HCT116 (cell line): ENCODE data around the gene AP3D1. TPM values are rescaled to one million over a fixed set of nuclear protein-coding genes. Genes with fewer than 3 reads are reported as not detected.

Experiments
- ATAC-seq: fragments of 200-7000 bp; cut with Tn5 transposase; 2 replicates; pipeline ENCODE4 v1.9.1; 2020; ENCODE audit warnings: mild to moderate bottlenecking, moderate library complexity
- BruUV-seq: library from RNA; stranded (reverse); fragments of 400-500 nt; replicated peaks from 2 replicates; lab custom pipeline; 2021; lab: Mats Ljungman, UMichigan
- CTCF ChIA-PET: fragments of 300-600 bp; sonication (Branson Sonifier 250); formaldehyde crosslinking; loops from one replicate; lab custom pipeline; 2021; ENCODE audit warnings: antibody characterized with exemption; lab: Charles Lee
- POLR2A ChIA-PET: fragments of 300-600, 350-600 bp; sonication (Branson Sonifier 250); formaldehyde crosslinking; loops from one replicate; lab custom pipeline; 2021; ENCODE audit warnings: antibody characterized with exemption; lab: Charles Lee
- RAD21 ChIA-PET, 2 experiments: fragments of 300-600 bp; sonication (Branson Sonifier 250); formaldehyde crosslinking; loops; one replicate each; lab custom pipeline; 2023; ENCODE audit warnings: low total read pairs in 2 of 2; ENCODE audit not compliant: uncharacterized antibody in 2 of 2, unreplicated experiment in 2 of 2, low non-redundant PET in 1 of 2; lab: Charles Lee
- DNase-seq: peaks from one replicate; pipeline ENCODE4 v3.0.0-alpha.2; 2010; ENCODE audit warnings: low read depth, low spot score
- H2AFZ ChIP-seq: fragments of 200-600 bp; shearing (Covaris generic), sonication (generic); 2 replicates; pipeline ENCODE4 v1.6.1; 2017; ENCODE audit warnings: low read depth, mixed run types, mixed read lengths, antibody characterized with exemption, low read length; ENCODE audit not compliant: poor library complexity, severe bottlenecking
- H3K27ac ChIP-seq: 2 replicates; pipeline ENCODE4 v1.5.1; 2012; ENCODE audit warnings: low read depth, low read length
- H3K27me3 ChIP-seq: fragments of 200-600 bp; sonication (generic); 2 replicates; pipeline ENCODE4 v1.6.1; 2016; ENCODE audit warnings: mixed run types, low read length, mixed read lengths; ENCODE audit not compliant: insufficient read depth
- H3K36me3 ChIP-seq, 2 experiments: fragments of 200-500 bp in 1 of 2; fragments of 200-600 bp in 1 of 2; sonication (Bioruptor generic) in 1 of 2; sonication (generic) in 1 of 2; 2 replicates each; pipeline versions ENCODE4 v1.5.1 to v1.6.1; 2014 to 2016; ENCODE audit warnings: low read length in 2 of 2, inconsistent platforms in 1 of 2, mixed read lengths in 1 of 2, mixed run types in 1 of 2; ENCODE audit not compliant: insufficient read depth in 2 of 2, control insufficient read depth in 1 of 2
- H3K4me1 ChIP-seq, 2 experiments: fragments of 200-600 bp in 1 of 2; sonication (generic) in 1 of 2; 2 replicates each; pipeline versions ENCODE4 v1.5.1 to v1.6.1; 2012 to 2017; ENCODE audit warnings: low read length in 2 of 2, inconsistent platforms in 1 of 2, mild to moderate bottlenecking in 1 of 2, mixed read lengths in 1 of 2, mixed run types in 1 of 2, moderate library complexity in 1 of 2; ENCODE audit not compliant: insufficient read depth in 2 of 2, control insufficient read depth in 1 of 2
- H3K4me2 ChIP-seq: fragments of 200-600 bp; sonication (generic); 2 replicates; pipeline ENCODE4 v1.6.1; 2017; ENCODE audit warnings: mixed run types, low read length, mixed read lengths
- H3K4me3 ChIP-seq, 2 experiments: fragments of 200-600 bp in 1 of 2; sonication (generic) in 1 of 2; replicated peaks in 1 of 2; 2 replicates each; pipeline ENCODE4 v1.5.1; 2011 to 2016; ENCODE audit warnings: low read length in 2 of 2, control low read depth in 1 of 2, low read depth in 1 of 2, mild to moderate bottlenecking in 1 of 2, mixed read lengths in 1 of 2, mixed run types in 1 of 2
- H3K79me2 ChIP-seq: fragments of 200-600 bp; sonication (generic); 2 replicates; pipeline ENCODE4 v1.6.1; 2017; ENCODE audit warnings: mild to moderate bottlenecking, mixed run types, low read length, moderate library complexity, mixed read lengths; ENCODE audit not compliant: insufficient read depth
- H3K9ac ChIP-seq: fragments of 200-600 bp; sonication (generic); 2 replicates; pipeline ENCODE4 v1.6.1; 2016; ENCODE audit warnings: low read length, mixed read lengths
- H3K9me2 ChIP-seq: fragments of 200-600 bp; sonication (generic), shearing (Covaris generic); 2 replicates; pipeline ENCODE4 v1.6.1; 2017; ENCODE audit warnings: mixed run types, mild to moderate bottlenecking, moderate library complexity; ENCODE audit not compliant: insufficient read depth
- H3K9me3 ChIP-seq, 2 experiments: fragments of 200-500 bp in 1 of 2; fragments of 200-600 bp in 1 of 2; sonication (Bioruptor generic) in 1 of 2; sonication (generic) in 1 of 2; 2 replicates each; pipeline ENCODE4 v1.6.1; 2014 to 2017; ENCODE audit warnings: low read length in 2 of 2, mixed read lengths in 2 of 2, inconsistent platforms in 1 of 2, low read depth in 1 of 2, mild to moderate bottlenecking in 1 of 2, mixed run types in 1 of 2, moderate library complexity in 1 of 2; ENCODE audit not compliant: control insufficient read depth in 1 of 2, insufficient read depth in 1 of 2
- H4K20me1 ChIP-seq: fragments of 200-600 bp; sonication (generic), shearing (Covaris generic); 2 replicates; pipeline ENCODE4 v1.6.1; 2017; ENCODE audit warnings: mixed run types, mild to moderate bottlenecking, moderate library complexity; ENCODE audit not compliant: insufficient read depth
- CBX3 ChIP-seq: IDR thresholded peaks from 2 replicates; pipeline ENCODE4 v1.6.1; 2012; ENCODE audit warnings: low read depth
- CEBPB ChIP-seq: IDR thresholded peaks from 2 replicates; pipeline ENCODE4 v1.6.1; 2012; ENCODE audit warnings: low read depth
- CTCF ChIP-seq, 3 experiments: fragments of 200-600 bp in 1 of 3; sonication (generic) in 1 of 3; IDR thresholded peaks in 2 of 3; conservative IDR thresholded peaks in 1 of 3; 2 replicates each; pipeline ENCODE4 v1.5.1; 2012 to 2017; ENCODE audit warnings: low read depth in 2 of 3, low read length in 2 of 3, antibody characterized with exemption in 1 of 3, borderline replicate concordance in 1 of 3, control low read depth in 1 of 3, mild to moderate bottlenecking in 1 of 3, mixed read lengths in 1 of 3, mixed run types in 1 of 3, moderate library complexity in 1 of 3; ENCODE audit not compliant: insufficient read depth in 1 of 3
- EZH2 ChIP-seq: fragments of 200-600 bp; sonication (generic); IDR thresholded peaks from 2 replicates; pipeline ENCODE4 v1.6.1; 2017; ENCODE audit warnings: antibody characterized with exemption, mixed run types
- EZH2phosphoT487 ChIP-seq: fragments of 200-600 bp; IDR thresholded peaks from 2 replicates; pipeline ENCODE4 v1.6.1; 2018; ENCODE audit warnings: antibody characterized with exemption, borderline replicate concordance
- MAX ChIP-seq: IDR thresholded peaks from 2 replicates; pipeline ENCODE4 v1.6.1; 2012
- POLR2AphosphoS5 ChIP-seq: IDR thresholded peaks from 2 replicates; pipeline ENCODE4 v1.6.1; 2011; ENCODE audit warnings: mild to moderate bottlenecking, low read depth, low read length, moderate library complexity
- ZBTB33 ChIP-seq: IDR thresholded peaks from 2 replicates; pipeline ENCODE4 v1.6.1; 2011; ENCODE audit warnings: mild to moderate bottlenecking, low read length, moderate library complexity; ENCODE audit not compliant: insufficient replicate concordance; ENCODE audit errors: extremely low read depth
- ZFX ChIP-seq: fragments of 450-650 bp; IDR thresholded peaks from 2 replicates; pipeline ENCODE4 v1.6.1; 2017
- ZNF274 ChIP-seq: fragments of 200-500 bp; sonication (Bioruptor generic); IDR thresholded peaks from 2 replicates; pipeline ENCODE4 v1.6.1; 2014; ENCODE audit warnings: mild to moderate bottlenecking, low read depth, low read length, inconsistent platforms
- intact Hi-C: fragments of 100-400 bp; cut with micrococcal nuclease; formaldehyde crosslinking; loops from 2 replicates; pipeline ENCODE4 v1.10.0; 2022
- total RNA-seq: library from RNA; stranded (reverse); gene quantifications from one replicate; pipeline ENCODE4 v1.2.1, GENCODE V29; 2021; ENCODE audit not compliant: unreplicated experiment

Gene AP3D1
- total RNA-seq, 1 experiment from 2014 or later = 137 TPM

- RAD21 ChIA-PET = no interaction called here
- H3K27ac ChIP-seq = no peak overlapping the region
- peaks cover 9 to 10% of the 10 kb centered on the region in 2 experiments for H3K4me1 ChIP-seq
- H3K79me2 ChIP-seq = peaks cover 18% of the 10 kb centered on the region; the same call in 1 of the 2 replicates
- peaks cover 16 to 18% of the 10 kb centered on the region in 2 experiments; a peak in 3 of 4 replicates for H3K36me3 ChIP-seq
- DNase-seq (no peak), ATAC-seq (no peak)
- BruUV-seq = no TSS peak
- H3K9me2 ChIP-seq = no peaks in the 10 kb centered on the region
- H3K9ac ChIP-seq = no peak overlapping the region
- intact Hi-C loops = no loop called here
- no peaks in the 10 kb centered on the region for H4K20me1 ChIP-seq
- H2AFZ ChIP-seq = no peak overlapping the region
- POLR2A ChIA-PET = no interaction called here
- no peak overlapping the region for H3K4me2 ChIP-seq
- no peaks in the 10 kb centered on the region; a peak in 1 of 4 replicates for H3K9me3 ChIP-seq
- CTCF ChIA-PET = no interaction called here
- H3K4me3 ChIP-seq = no peak overlapping the region
- TF ChIP-seq CBX3 = no peak
- no peak for TF ChIP-seq ZBTB33
- no peak for TF ChIP-seq CTCF (IDR thresholded peaks at IDR 0.05 in 2 of 3, conservative IDR thresholded peaks at IDR 0.05 in 1 of 3; ENCODE audit: borderline replicate concordance in 1 of 3, insufficient read depth in 1 of 3, low read depth in 2 of 3, low read length in 2 of 3)
- TF ChIP-seq CEBPB = no peak
- TF ChIP-seq MAX = no peak
- no peak for TF ChIP-seq EZH2
- no peak for TF ChIP-seq POLR2AphosphoS5
- TF ChIP-seq EZH2phosphoT487 = no peak
- TF ChIP-seq ZNF274 = no peak
- no peak for TF ChIP-seq ZFX
- H3K27me3 ChIP-seq = no peaks in the 10 kb centered on the region
These were observed 50.7 kb downstream of the AP3D1 start for GRCh38 chr19:2100719-2101061.
